ENCODE measurements around the gene COL24A1. TPM values are rescaled to one million over a fixed set of nuclear protein-coding genes. Genes with fewer than 3 reads are reported as not detected.
"Not testable (repeated sequence)": the region's sequence is repeated elsewhere in the genome, so short reads cannot be mapped to it uniquely, and the experiment has no call there.

COL24A1 gene
- total RNA-seq, 1 donor: 3.9 TPM

DNA sequence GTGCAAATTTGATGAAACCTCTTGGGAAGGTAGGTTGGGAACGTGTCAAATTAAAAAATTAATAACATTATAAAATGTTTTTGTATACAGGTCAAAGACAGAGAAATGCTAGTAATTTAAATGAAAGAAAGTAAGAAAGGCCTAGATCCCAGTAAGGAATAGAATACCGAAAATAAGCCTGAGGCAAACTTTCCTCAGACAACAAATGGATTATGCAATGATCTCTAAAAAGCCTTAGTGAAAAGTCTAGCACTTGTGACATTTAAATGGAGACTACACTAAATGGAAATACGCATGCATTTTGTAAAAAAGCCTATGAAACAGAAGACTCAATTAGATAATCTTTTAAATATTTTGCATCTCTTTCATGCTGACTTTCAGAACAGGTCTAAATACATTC, 309.9 kb downstream of the COL24A1 start:
- TF ChIP-seq, protein P1, sequence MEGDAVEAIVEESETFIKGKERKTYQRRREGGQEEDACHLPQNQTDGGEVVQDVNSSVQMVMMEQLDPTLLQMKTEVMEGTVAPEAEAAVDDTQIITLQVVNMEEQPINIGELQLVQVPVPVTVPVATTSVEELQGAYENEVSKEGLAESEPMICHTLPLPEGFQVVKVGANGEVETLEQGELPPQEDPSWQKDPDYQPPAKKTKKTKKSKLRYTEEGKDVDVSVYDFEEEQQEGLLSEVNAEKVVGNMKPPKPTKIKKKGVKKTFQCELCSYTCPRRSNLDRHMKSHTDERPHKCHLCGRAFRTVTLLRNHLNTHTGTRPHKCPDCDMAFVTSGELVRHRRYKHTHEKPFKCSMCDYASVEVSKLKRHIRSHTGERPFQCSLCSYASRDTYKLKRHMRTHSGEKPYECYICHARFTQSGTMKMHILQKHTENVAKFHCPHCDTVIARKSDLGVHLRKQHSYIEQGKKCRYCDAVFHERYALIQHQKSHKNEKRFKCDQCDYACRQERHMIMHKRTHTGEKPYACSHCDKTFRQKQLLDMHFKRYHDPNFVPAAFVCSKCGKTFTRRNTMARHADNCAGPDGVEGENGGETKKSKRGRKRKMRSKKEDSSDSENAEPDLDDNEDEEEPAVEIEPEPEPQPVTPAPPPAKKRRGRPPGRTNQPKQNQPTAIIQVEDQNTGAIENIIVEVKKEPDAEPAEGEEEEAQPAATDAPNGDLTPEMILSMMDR (IDR thresholded peaks at IDR 0.05; ENCODE audit: insufficient read depth, low read depth, low read length): no peak
- DNase-seq (ENCODE audit: low read depth): peak; percentile 48
- H3K4me3 ChIP-seq (ENCODE audit: low read depth, low read length): no peak overlapping the region

DNA sequence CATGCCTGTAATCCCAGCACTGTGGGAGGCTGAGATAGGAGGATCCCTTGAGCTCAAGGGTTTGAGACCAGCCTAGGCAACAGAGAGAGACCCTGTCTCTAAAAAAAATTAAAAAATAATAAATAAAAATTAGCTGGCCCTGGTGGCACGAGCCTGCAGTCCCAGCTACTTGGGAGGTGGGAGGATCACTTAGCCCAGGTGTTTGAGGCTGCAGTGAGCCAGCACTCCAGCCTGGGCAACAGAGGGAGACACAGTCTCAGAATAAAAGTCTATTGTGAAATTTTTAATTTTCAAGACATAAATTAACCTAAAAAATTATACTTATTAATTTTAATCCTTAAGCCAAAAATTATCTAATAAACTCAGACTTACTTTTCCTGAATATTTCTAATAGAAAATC, 317.1 kb downstream of the COL24A1 start:
- TF ChIP-seq, protein P1 (IDR thresholded peaks at IDR 0.05; ENCODE audit: insufficient read depth, low read depth, low read length): peak; percentile 12
- DNase-seq (ENCODE audit: low read depth): no peak
- H3K4me3 ChIP-seq (ENCODE audit: low read depth, low read length): no peak overlapping the region

DNA sequence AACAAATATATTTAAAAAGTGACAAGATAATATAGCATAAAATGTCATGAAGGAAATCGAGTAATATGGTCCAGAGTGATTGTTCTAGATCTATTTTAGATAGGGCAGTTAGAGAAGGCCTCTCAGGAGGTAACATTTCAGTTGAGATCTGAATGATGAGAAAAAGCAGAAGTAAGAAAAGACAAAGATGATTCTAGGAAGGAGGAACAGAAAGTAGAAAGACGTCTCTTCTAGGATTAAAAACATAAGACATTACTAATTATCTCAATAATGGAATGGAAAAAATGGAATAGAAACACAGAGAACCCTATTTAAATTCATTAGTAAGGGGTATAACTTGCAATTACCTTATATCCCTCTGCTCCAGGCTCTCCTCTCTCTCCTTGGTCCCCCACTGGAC, 318.3 kb downstream of the COL24A1 start:
- DNase-seq (ENCODE audit: low read depth): no peak
- no peak overlapping the region for H3K4me3 ChIP-seq (ENCODE audit: low read depth, low read length)
- TF ChIP-seq, protein P1 (IDR thresholded peaks at IDR 0.05; ENCODE audit: insufficient read depth, low read depth, low read length): no peak

DNA sequence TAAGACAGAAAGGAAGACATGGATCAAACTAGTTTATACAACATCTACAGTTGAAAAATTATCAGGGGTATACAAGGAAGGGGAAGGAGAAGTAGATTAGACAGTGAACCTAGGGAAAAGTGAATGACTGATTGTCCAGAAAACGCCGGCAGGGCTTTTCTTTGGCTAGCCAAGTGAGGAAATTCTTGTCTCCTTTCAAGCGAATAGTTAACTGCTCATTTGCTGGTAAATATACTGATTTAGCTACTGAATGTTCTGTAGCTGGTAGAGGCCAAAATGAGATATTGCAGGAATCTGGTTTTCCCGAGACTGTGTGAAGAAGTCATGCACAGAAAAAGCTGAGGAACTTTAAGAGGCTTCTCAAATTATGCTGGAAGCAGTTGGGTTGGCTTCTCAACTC, 319.8 kb downstream of the COL24A1 start:
- no peak overlapping the region for H3K4me3 ChIP-seq (ENCODE audit: low read depth, low read length)
- no peak for DNase-seq (ENCODE audit: low read depth)
- TF ChIP-seq, protein P1 (IDR thresholded peaks at IDR 0.05; ENCODE audit: insufficient read depth, low read depth, low read length): no peak

DNA sequence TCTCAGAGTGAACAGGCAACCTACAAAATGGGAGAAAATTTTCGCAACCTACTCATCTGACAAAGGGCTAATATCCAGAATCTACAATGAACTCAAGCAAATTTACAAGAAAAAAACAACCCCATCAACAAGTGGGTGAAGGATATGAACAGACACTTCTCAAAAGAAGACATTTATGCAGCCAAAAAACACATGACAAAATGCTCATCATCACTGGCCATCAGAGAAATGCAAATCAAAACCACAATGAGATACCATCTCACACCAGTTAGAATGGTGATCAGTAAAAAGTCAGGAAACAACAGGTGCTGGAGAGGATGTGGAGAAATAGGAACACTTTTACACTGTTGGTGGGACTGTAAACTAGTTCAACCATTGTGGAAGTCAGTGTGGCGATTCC, 323.4 kb downstream of the COL24A1 start:
- not testable (repeated sequence) for H3K4me3 ChIP-seq (ENCODE audit: low read depth, low read length); DNase-seq (ENCODE audit: low read depth)

DNA sequence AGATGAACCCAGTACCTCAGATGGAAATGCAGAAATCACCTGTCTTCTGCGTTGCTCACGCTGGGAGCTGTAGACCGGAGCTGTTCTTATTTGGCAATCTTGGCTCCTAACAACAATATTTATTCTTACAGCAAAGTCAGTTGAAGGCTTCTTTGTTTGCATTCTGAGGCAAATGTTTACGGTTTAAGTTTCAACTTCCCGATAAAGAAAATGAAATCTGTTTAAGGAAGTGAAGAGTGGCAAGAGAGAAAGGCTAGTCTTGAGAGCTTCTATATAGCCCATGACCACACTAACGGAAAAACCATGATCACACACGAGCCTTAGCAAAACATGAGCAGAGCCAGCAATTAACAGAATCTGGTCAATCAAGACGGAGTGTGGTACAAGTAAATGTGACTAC, 325.7 kb downstream of the COL24A1 start:
- no peak for DNase-seq (ENCODE audit: low read depth)
- no peak overlapping the region for H3K4me3 ChIP-seq (ENCODE audit: low read depth, low read length)
- TF ChIP-seq, protein P1 (IDR thresholded peaks at IDR 0.05; ENCODE audit: insufficient read depth, low read depth, low read length): no peak

DNA sequence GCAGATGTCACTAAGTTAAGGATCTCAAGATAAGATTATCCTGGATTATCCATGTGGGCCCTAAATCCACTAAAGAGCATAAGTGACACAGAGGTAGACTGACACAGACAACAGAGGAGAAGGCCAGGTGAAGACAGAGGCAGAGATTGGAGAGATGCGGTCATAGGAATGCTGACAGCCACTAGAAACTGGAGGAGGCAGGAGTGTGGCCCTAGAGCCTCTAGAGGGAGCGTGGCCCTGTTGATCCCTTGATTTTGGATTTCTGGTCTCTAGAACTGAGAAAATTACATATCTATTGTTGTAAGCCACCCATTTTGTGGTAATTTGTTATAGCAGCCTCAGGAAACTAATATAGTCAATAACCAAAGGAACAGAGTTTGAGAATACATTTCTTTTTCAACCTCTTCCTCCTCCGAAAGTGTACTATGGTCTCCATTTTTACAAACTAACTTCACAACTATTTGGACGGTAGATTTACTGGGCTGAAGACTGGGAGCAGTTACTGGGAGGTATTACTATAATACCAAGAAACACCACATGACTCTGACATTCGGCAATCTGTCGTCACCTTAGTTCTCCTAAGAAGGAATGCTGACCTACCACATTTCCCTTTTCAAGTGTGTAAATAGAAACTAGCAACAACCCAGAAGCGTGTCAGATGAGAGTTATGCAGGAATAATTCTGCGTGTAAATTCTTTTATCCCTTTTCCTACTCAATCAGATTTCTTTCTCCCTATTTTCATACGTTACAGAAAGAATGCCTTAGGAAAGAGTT, 332.3 kb downstream of the COL24A1 start:
- no peak for DNase-seq (ENCODE audit: low read depth)
- H3K4me3 ChIP-seq (ENCODE audit: low read depth, low read length): no peak overlapping the region
- TF ChIP-seq, protein P1 (IDR thresholded peaks at IDR 0.05; ENCODE audit: insufficient read depth, low read depth, low read length): peak; percentile 17
